H9 (cell line): Measurements from ENCODE around the gene WFS1. TPM values are rescaled to one million over a fixed set of nuclear protein-coding genes. Genes with fewer than 3 reads are reported as not detected.
A peak's percentile ranks its signal among the peaks of the same experiment; 100 is the strongest.

Experiments used
- DNase-seq: peaks from one replicate; pipeline ENCODE4 v3.0.0-alpha.2; 2017
- H2AFZ ChIP-seq: one replicate; pipeline ENCODE4 v1.6.1; 2013; ENCODE audit warnings: mild to moderate bottlenecking, low read length, control low read depth, moderate library complexity
- H2AK5ac ChIP-seq: 2 replicates; pipeline ENCODE4 v1.6.1; 2013; ENCODE audit warnings: low read length, control low read depth, mixed read lengths; ENCODE audit not compliant: insufficient read length
- H2BK120ac ChIP-seq: one replicate; pipeline ENCODE4 v1.6.1; 2013; ENCODE audit warnings: low read depth, mild to moderate bottlenecking, low read length, control low read depth, inconsistent platforms; ENCODE audit not compliant: poor library complexity, severe bottlenecking
- H2BK12ac ChIP-seq: 2 replicates; pipeline ENCODE4 v1.6.1; 2013; ENCODE audit warnings: low read length, control low read depth, mixed read lengths, low read depth; ENCODE audit not compliant: insufficient read length
- H2BK15ac ChIP-seq: 2 replicates; pipeline ENCODE4 v1.6.1; 2013; ENCODE audit warnings: low read depth, low read length, control low read depth
- H2BK20ac ChIP-seq: one replicate; pipeline ENCODE4 v1.6.1; 2013; ENCODE audit warnings: low read depth, mild to moderate bottlenecking, low read length, control low read depth, inconsistent platforms; ENCODE audit not compliant: poor library complexity, severe bottlenecking
- H2BK5ac ChIP-seq: 2 replicates; pipeline ENCODE4 v1.6.1; 2013; ENCODE audit warnings: low read length, control low read depth, mixed read lengths; ENCODE audit not compliant: insufficient read length
- H3K14ac ChIP-seq: 2 replicates; pipeline ENCODE4 v1.6.1; 2013; ENCODE audit warnings: low read length, control low read depth; ENCODE audit not compliant: insufficient read depth
- H3K18ac ChIP-seq: 2 replicates; pipeline ENCODE4 v1.6.1; 2013; ENCODE audit warnings: low read depth, mild to moderate bottlenecking, mixed read lengths, low read length, control low read depth; ENCODE audit not compliant: insufficient read length
- H3K23ac ChIP-seq: 2 replicates; pipeline ENCODE4 v1.6.1; 2013; ENCODE audit warnings: low read length, control low read depth, mixed read lengths, low read depth; ENCODE audit not compliant: insufficient read length
- H3K23me2 ChIP-seq: 2 replicates; pipeline ENCODE4 v1.6.1; 2013; ENCODE audit warnings: low read depth, mild to moderate bottlenecking, mixed read lengths, low read length, control low read depth; ENCODE audit not compliant: insufficient read length, poor library complexity, severe bottlenecking
- H3K27ac ChIP-seq: 2 replicates; pipeline ENCODE4 v1.5.1; 2013; ENCODE audit warnings: low read length, control low read depth, mixed read lengths, low read depth; ENCODE audit not compliant: insufficient read length
- H3K27me3 ChIP-seq: 2 replicates; pipeline ENCODE4 v1.6.1; 2013; ENCODE audit warnings: low read length, control low read depth, inconsistent platforms; ENCODE audit not compliant: insufficient read depth
- H3K4ac ChIP-seq: 2 replicates; pipeline ENCODE4 v1.6.1; 2013; ENCODE audit warnings: low read depth, mild to moderate bottlenecking, control low read depth, inconsistent platforms, low read length, moderate library complexity
- H3K4me1 ChIP-seq: 2 replicates; pipeline ENCODE4 v1.6.1; 2013; ENCODE audit warnings: low read length, control low read depth, inconsistent platforms; ENCODE audit not compliant: insufficient read depth
- H3K4me2 ChIP-seq: 2 replicates; pipeline ENCODE4 v1.6.1; 2013; ENCODE audit warnings: low read length, control low read depth, mixed read lengths; ENCODE audit not compliant: insufficient read length, insufficient read depth
- H3K56ac ChIP-seq: 2 replicates; pipeline ENCODE4 v1.6.1; 2013; ENCODE audit warnings: low read depth, mild to moderate bottlenecking, mixed read lengths, low read length, control low read depth; ENCODE audit not compliant: insufficient read length
- H3K79me1 ChIP-seq: 2 replicates; pipeline ENCODE4 v1.6.1; 2013; ENCODE audit warnings: low read depth, mild to moderate bottlenecking, moderate library complexity, low read length, control low read depth, inconsistent platforms; ENCODE audit not compliant: insufficient read depth, poor library complexity, severe bottlenecking
- H3K79me2 ChIP-seq: 2 replicates; pipeline ENCODE4 v1.6.1; 2013; ENCODE audit warnings: low read length, control low read depth, inconsistent platforms; ENCODE audit not compliant: insufficient read depth
- H3K9ac ChIP-seq: 2 replicates; pipeline ENCODE4 v1.6.1; 2013; ENCODE audit warnings: low read length, control low read depth, mixed read lengths; ENCODE audit not compliant: insufficient read length; ENCODE audit errors: extremely low read depth
- H3K9me3 ChIP-seq: one replicate; pipeline ENCODE4 v1.6.1; 2013; ENCODE audit warnings: low read depth, low read length, inconsistent platforms; ENCODE audit not compliant: control insufficient read depth
- H3T11ph ChIP-seq: one replicate; pipeline ENCODE4 v1.6.1; 2013; ENCODE audit warnings: mild to moderate bottlenecking, low read length, control low read depth, inconsistent platforms
- H4K20me1 ChIP-seq: one replicate; pipeline ENCODE4 v1.6.1; 2013; ENCODE audit not compliant: control insufficient read depth, insufficient read length, insufficient read depth
- H4K5ac ChIP-seq: 2 replicates; pipeline ENCODE4 v1.6.1; 2013; ENCODE audit warnings: low read depth, mild to moderate bottlenecking, mixed read lengths, low read length, control low read depth; ENCODE audit not compliant: insufficient read length
- H4K8ac ChIP-seq: replicated peaks from 2 replicates; pipeline ENCODE4 v1.6.1; 2013; ENCODE audit warnings: low read length, control low read depth, mixed read lengths, low read depth; ENCODE audit not compliant: insufficient read length
- H4K91ac ChIP-seq: 2 replicates; pipeline ENCODE4 v1.6.1; 2013; ENCODE audit warnings: low read depth, mild to moderate bottlenecking, moderate library complexity, mixed read lengths, low read length, control low read depth; ENCODE audit not compliant: insufficient read length
- H3K27ac Mint-ChIP-seq, 3 experiments: 2 replicates in 2 of 3; 3 replicates in 1 of 3; pipeline ENCODE4 v1.8.0; 2020 to 2021; ENCODE audit warnings: mixed read lengths in 3 of 3, mild to moderate bottlenecking in 1 of 3, moderate library complexity in 1 of 3
- H3K27me3 Mint-ChIP-seq: 2 replicates; pipeline ENCODE4 v1.8.0; 2021; ENCODE audit warnings: low read depth, mild to moderate bottlenecking, moderate library complexity, mixed read lengths
- H3K36me3 Mint-ChIP-seq, 3 experiments: 2 replicates in 2 of 3; 3 replicates in 1 of 3; pipeline ENCODE4 v1.8.0; 2020 to 2021; ENCODE audit warnings: low read depth in 3 of 3, mixed read lengths in 3 of 3; ENCODE audit not compliant: insufficient read depth in 1 of 3
- H3K4me1 Mint-ChIP-seq, 2 experiments: 2 replicates each; pipeline ENCODE4 v1.8.0; 2020; ENCODE audit warnings: mixed read lengths in 2 of 2
- H3K4me3 Mint-ChIP-seq, 2 experiments: 2 replicates in 1 of 2; 3 replicates in 1 of 2; pipeline ENCODE4 v1.8.0; 2020 to 2021; ENCODE audit warnings: mild to moderate bottlenecking in 2 of 2, mixed read lengths in 2 of 2, moderate library complexity in 1 of 2
- H3K9me3 Mint-ChIP-seq, 2 experiments: 2 replicates in 1 of 2; 3 replicates in 1 of 2; pipeline ENCODE4 v1.8.0; 2020; ENCODE audit warnings: mild to moderate bottlenecking in 2 of 2, mixed read lengths in 2 of 2, moderate library complexity in 1 of 2
- CTCF ChIP-seq: fragments of 200-600 bp; sonication (generic); conservative IDR thresholded peaks from 3 replicates; pipeline ENCODE4 v1.8.0; 2021; ENCODE audit warnings: antibody characterized with exemption, mild to moderate bottlenecking
- WGBS: extraction: QIAGEN DNeasy Blood & Tissue Kit; methylation state at CpG from one replicate; pipeline ENCODE4 v1.1.7; 2013; ENCODE audit warnings: missing lambda C conversion rate, low lambda C conversion rate, mixed read lengths; ENCODE audit not compliant: insufficient read length; ENCODE audit errors: extremely low coverage; 5-methylcytosine and 5-hydroxymethylcytosine counted together
- total RNA-seq: library from RNA; stranded (reverse); gene quantifications from 2 replicates; pipeline ENCODE4 v1.2.1, GENCODE V29; 2021

The WFS1 gene
- total RNA-seq, 1 experiment from 2014 or later = 18.9 TPM

- H2BK12ac ChIP-seq = no peak overlapping the region
- no peak overlapping the region for H3K18ac ChIP-seq
- no peak overlapping the region for H4K91ac ChIP-seq
- Mint-ChIP-seq H3K4me3 (no peak overlapping the region), H3K4me1 (peaks cover 3 to 17% of the 10 kb centered on the region in 2 experiments; a peak in 2 of 4 replicates), H3K36me3 (no peaks in the 10 kb centered on the region), H3K27ac (peak overlapping the region in 1 of 3 experiments; percentile 16; a peak in 1 of 7 replicates), H3K27me3 (peaks cover 2% of the 10 kb centered on the region; the same call in 1 of the 2 replicates), H3K9me3 (no peaks in the 10 kb centered on the region)
- no peaks in the 10 kb centered on the region for H4K20me1 ChIP-seq
- H3K4me1 ChIP-seq = no peaks in the 10 kb centered on the region
- H4K5ac ChIP-seq = no peak overlapping the region
- no peaks in the 10 kb centered on the region for H3K27me3 ChIP-seq
- no peak overlapping the region for H4K8ac ChIP-seq
- no peak overlapping the region for H2BK20ac ChIP-seq
- H3K4me2 ChIP-seq = no peak overlapping the region
- no peak overlapping the region for H2AK5ac ChIP-seq
- H3T11ph ChIP-seq = no peak overlapping the region
- no peaks in the 10 kb centered on the region for H3K23me2 ChIP-seq
- no peaks in the 10 kb centered on the region for H3K79me1 ChIP-seq
- no peak overlapping the region for H3K56ac ChIP-seq
- no peak overlapping the region for H2BK120ac ChIP-seq
- H3K9me3 ChIP-seq = no peaks in the 10 kb centered on the region
- no peak overlapping the region for H3K4ac ChIP-seq
- DNase-seq = peak; percentile 15
- H3K14ac ChIP-seq = no peak overlapping the region
- H3K23ac ChIP-seq = no peak overlapping the region
- no CpG with 5 or more reads among the region's 18 CpGs for WGBS
- no peak for TF ChIP-seq CTCF
- H3K9ac ChIP-seq = no peak overlapping the region
- no peaks in the 10 kb centered on the region for H3K79me2 ChIP-seq
- no peak overlapping the region for H3K27ac ChIP-seq
- no peak overlapping the region for H2BK15ac ChIP-seq
- no peak overlapping the region for H2BK5ac ChIP-seq
- no peak overlapping the region for H2AFZ ChIP-seq
Measured at GRCh38 chr4:6229671-6230501, 39.8 kb upstream of the WFS1 start.
